NCI-H526 treated with DMSO at 0.1 percent for 48 hours (cell line): ENCODE results near the gene GUCY2C.

Source experiments
- DNase-seq: peaks from one replicate; lab custom pipeline; 2025; lab: John Stamatoyannopoulos, UW

The GUCY2C gene

DNA sequence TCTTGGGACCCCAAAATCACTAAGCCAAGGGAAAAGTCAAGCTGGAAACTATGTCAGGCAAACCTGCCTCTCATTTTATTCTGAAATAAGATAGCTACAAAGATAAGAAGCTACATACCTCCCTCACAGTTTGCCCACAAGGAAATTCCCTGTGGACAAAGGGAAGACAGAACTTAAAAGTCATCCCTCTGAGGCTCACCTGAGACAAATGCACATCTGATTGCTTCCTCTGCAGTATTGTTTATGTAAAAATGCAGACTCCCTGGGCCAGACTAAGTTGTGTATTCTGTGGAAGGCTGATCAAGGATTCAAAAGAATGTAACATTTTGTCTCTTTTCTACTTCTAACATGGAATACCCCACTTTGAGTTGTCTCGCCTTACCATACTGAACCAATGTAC lies 126.2 kb downstream of the GUCY2C start:
- no peak for DNase-seq

DNA sequence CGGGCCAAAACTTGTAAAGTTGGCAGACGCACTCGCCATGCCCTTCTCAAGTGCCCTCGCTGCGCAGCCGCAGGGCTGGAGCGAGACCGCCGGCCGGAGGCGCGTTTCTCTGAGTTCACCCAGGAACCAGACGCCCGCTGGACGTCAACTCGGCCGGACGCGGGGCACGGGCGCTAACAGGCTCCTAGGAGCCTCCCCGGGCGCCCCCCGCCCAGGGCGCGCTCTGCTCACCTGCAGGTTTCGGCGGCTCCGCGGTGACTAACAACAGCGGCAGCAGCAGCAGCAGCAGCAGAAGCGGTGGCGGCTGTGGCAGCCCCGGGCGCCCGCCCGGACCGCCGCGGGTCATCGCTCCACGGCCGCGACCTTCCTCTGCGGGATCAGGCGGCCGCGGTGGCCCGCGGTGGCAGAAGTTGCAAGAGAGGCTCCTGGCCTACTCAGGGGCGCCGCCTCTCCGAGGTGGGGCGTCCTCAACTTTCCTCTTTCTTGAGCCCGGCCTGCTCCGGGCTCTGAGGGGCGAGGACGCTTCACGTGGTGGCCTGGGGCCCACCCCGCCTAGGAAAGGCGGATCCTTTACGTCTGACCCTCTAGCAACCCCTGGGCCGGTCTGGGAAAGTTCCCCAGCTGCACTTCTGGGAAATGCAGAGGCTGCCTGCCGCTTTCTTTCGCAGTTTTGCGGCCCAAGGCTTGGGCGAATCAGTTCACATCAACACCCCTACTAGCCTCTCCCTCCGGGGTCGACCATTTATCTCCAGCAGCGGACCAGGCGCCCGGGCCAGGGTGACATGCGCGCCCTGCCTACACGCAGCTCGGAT lies 128.8 kb downstream of the GUCY2C start, which contains the start of gene PLBD1:
Gene PLBD1, minus strand, starts transcription at position 533 of the 812 bp plus-strand sequence. Its CDS starts 187 bp downstream, at position 346.
- DNase-seq, result no peak

DNA sequence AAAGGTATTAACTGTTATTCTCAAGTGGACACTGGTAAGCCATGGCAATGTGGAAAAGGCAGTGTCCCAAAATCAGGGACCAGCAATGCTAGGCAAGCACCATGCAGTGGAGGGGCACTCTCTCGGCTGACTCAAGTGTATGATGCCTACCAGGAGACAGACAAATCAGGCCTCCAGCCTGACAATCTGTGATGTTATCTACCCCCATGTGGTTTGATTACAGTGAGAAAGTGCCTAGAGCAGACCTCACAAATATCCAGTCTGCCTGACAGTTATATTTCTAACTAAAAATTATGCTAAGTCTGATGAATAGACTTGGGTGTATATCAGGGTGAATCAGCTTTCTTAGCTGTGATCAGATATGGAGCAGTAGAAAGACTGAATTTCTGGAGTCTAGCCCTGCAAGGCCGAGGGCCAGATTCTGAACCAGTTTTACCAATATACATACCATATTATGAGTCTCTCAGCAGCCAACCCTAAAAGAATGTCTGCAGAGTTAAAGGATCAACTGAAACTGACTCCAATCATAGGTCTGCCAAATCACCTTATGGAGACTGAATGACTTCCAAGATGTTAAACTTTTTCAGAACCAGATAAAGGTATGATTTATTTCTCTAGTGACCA lies 132.0 kb downstream of the GUCY2C start:
- DNase-seq, result no peak

DNA sequence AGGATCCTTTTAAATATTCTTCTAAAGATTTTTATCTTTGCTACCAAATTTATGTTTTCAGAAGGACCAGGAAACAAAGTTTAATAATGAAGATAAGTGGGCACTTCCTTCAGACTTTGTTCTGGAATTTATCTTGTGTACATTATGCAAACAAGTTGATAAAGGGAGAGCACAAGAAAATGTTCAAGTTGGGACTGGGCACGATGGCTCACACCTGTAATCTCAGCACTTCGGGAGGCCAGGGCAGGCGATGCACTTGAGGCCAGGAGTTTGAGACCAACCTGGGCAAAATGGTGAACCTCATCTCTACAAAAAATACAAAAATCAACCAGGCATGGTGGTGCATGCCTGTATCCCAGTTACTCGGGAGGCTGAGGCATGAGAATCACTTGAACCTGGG lies 133.4 kb downstream of the GUCY2C start:
- no peak for DNase-seq
